HepG2 (cell line): ENCODE results near the gene IL32. TPM values are rescaled to one million over a fixed set of nuclear protein-coding genes. Genes with fewer than 3 reads are reported as not detected.

Experiments
- ATAC-seq: fragments of 200-7000 bp; cut with Tn5 transposase; 3 replicates; pipeline ENCODE4 v1.9.1; 2020; ENCODE audit warnings: mild to moderate bottlenecking, moderate library complexity
- BruUV-seq: library from RNA; stranded (reverse); fragments of 400-500 nt; replicated peaks from 2 replicates; lab custom pipeline; 2021; lab: Mats Ljungman, UMichigan
- CTCF ChIA-PET: fragments of 300-600 bp; formaldehyde crosslinking; extraction: SDS; loops from one replicate; lab custom pipeline; 2021; ENCODE audit warnings: low total read pairs, inconsistent platforms, low intra/inter-chr PET ratio; lab: Yijun Ruan, JAX
- POLR2A ChIA-PET: fragments of 350-600 bp; sonication (Branson Sonifier 250); formaldehyde crosslinking; loops from one replicate; lab custom pipeline; 2020; ENCODE audit warnings: antibody characterized with exemption, inconsistent platforms; lab: Yijun Ruan, JAX
- DNase-seq: peaks from one replicate; pipeline ENCODE4 v3.0.0-alpha.2; 2015; ENCODE audit warnings: low spot score
- FAIRE-seq: peaks from 3 replicates; lab custom pipeline; 2011; peaks lifted over from hg19 to GRCh38; lab: Jason Lieb, UNC
- H2AFZ ChIP-seq: one replicate; pipeline ENCODE4 v1.6.1; 2011; ENCODE audit warnings: low read length, inconsistent platforms
- H3K27ac ChIP-seq: fragments of 300-600 bp; 3 replicates; pipeline ENCODE4 v1.8.0; 2011; ENCODE audit warnings: mixed run types, mild to moderate bottlenecking, mixed read lengths, low read length, inconsistent platforms; ENCODE audit not compliant: insufficient read depth; ENCODE audit errors: extremely low read length
- H3K27me3 ChIP-seq, 2 experiments: fragments of 200-600 bp in 1 of 2; 2 replicates in 1 of 2; 3 replicates in 1 of 2; pipeline versions ENCODE4 v1.6.0 to v1.8.0; 2011; ENCODE audit warnings: low read length in 2 of 2, mild to moderate bottlenecking in 2 of 2, moderate library complexity in 2 of 2, inconsistent platforms in 1 of 2; ENCODE audit not compliant: insufficient read depth in 2 of 2, control insufficient read depth in 1 of 2
- H3K36me3 ChIP-seq, 2 experiments: fragments of 200-600 bp in 1 of 2; replicated peaks in 1 of 2; 2 replicates in 1 of 2; 3 replicates in 1 of 2; pipeline versions ENCODE4 v1.5.1 to v1.8.0; 2011; ENCODE audit warnings: low read length in 2 of 2, inconsistent platforms in 1 of 2; ENCODE audit not compliant: insufficient read depth in 2 of 2, control insufficient read depth in 1 of 2
- H3K4me1 ChIP-seq: 2 replicates; pipeline ENCODE4 v1.5.1; 2012; ENCODE audit warnings: low read length, inconsistent platforms; ENCODE audit not compliant: insufficient read depth
- H3K4me2 ChIP-seq: 2 replicates; pipeline ENCODE4 v1.6.0; 2011; ENCODE audit warnings: low read depth, low read length, inconsistent platforms
- H3K4me3 ChIP-seq, 3 experiments: fragments of 200-600 bp in 1 of 3; sonication (generic), shearing (Covaris generic) in 1 of 3; replicated peaks in 1 of 3; 2 replicates each; pipeline ENCODE4 v1.5.1; 2011 to 2016; ENCODE audit warnings: low read length in 3 of 3, inconsistent platforms in 2 of 3, low read depth in 2 of 3, mild to moderate bottlenecking in 2 of 3, control low read depth in 1 of 3, mixed read lengths in 1 of 3; ENCODE audit not compliant: insufficient read depth in 1 of 3
- H3K79me2 ChIP-seq: one replicate; pipeline ENCODE4 v1.6.1; 2011; ENCODE audit warnings: low read length, inconsistent platforms; ENCODE audit not compliant: insufficient read depth
- H3K9ac ChIP-seq: 2 replicates; pipeline ENCODE4 v1.6.0; 2011; ENCODE audit warnings: mild to moderate bottlenecking, low read depth, low read length, inconsistent platforms; ENCODE audit not compliant: insufficient read depth
- H3K9me3 ChIP-seq: 2 replicates; pipeline ENCODE4 v1.5.1; 2012; ENCODE audit warnings: mild to moderate bottlenecking, low read length
- H4K20me1 ChIP-seq: 2 replicates; pipeline ENCODE4 v1.6.0; 2011; ENCODE audit warnings: inconsistent platforms, mild to moderate bottlenecking, low read length, moderate library complexity; ENCODE audit not compliant: insufficient read depth
- HDAC2 ChIP-seq: sonication (generic); formaldehyde crosslinking; IDR thresholded peaks from 2 replicates; pipeline ENCODE4 v1.4.0; 2020; ENCODE audit warnings: missing genetic modification reagents
- HNRNPH1 ChIP-seq: fragments of 200-400 bp; formaldehyde crosslinking; optimal IDR thresholded peaks from 2 replicates; pipeline ENCODE3; 2017; ENCODE audit warnings: mild to moderate bottlenecking, low read depth, low read length
- HNRNPLL ChIP-seq: fragments of 200-400 bp; formaldehyde crosslinking; IDR thresholded peaks from 2 replicates; pipeline ENCODE4 v1.6.1; 2017; ENCODE audit warnings: mild to moderate bottlenecking, low read depth, low read length; ENCODE audit not compliant: poor library complexity, severe bottlenecking
- SOX13 ChIP-seq, 3 experiments: fragments of 450-650 bp in 1 of 3; sonication (generic) in 1 of 3; formaldehyde crosslinking in 1 of 3; IDR thresholded peaks in 2 of 3; conservative IDR thresholded peaks in 1 of 3; 2 replicates each; pipeline versions ENCODE4 v1.5.0 to v1.6.1; 2016 to 2020; ENCODE audit warnings: antibody characterized with exemption in 1 of 3, mild to moderate bottlenecking in 1 of 3, missing compliant biosample characterization in 1 of 3, missing genetic modification reagents in 1 of 3, moderate library complexity in 1 of 3
- SP4 ChIP-seq: sonication (generic); formaldehyde crosslinking; IDR thresholded peaks from 2 replicates; pipeline ENCODE4 v1.8.1; 2023; ENCODE audit warnings: mild to moderate bottlenecking, missing genetic modification reagents
- SUZ12 ChIP-seq: fragments of 150-350 bp; IDR thresholded peaks from 2 replicates; pipeline ENCODE4 v1.6.1; 2014; ENCODE audit warnings: low read depth, low read length
- ZEB1 ChIP-seq: IDR thresholded peaks from 2 replicates; pipeline ENCODE4 v1.6.1; 2012; ENCODE audit warnings: mild to moderate bottlenecking, low read depth, inconsistent platforms; ENCODE audit not compliant: insufficient replicate concordance
- ZFY ChIP-seq: sonication (generic); formaldehyde crosslinking; IDR thresholded peaks from 2 replicates; pipeline ENCODE4 v1.4.0; 2020; ENCODE audit warnings: missing genetic modification reagents
- ZNF101 ChIP-seq: sonication (generic); formaldehyde crosslinking; IDR thresholded peaks from 2 replicates; pipeline ENCODE4 v1.4.0; 2020; ENCODE audit warnings: mild to moderate bottlenecking, low read depth, missing genetic modification reagents, borderline replicate concordance
- ZNF121 ChIP-seq: sonication (generic); formaldehyde crosslinking; IDR thresholded peaks from 2 replicates; pipeline ENCODE4 v1.5.0; 2020; ENCODE audit warnings: mild to moderate bottlenecking, missing genetic modification reagents
- ZNF703 ChIP-seq: sonication (generic); formaldehyde crosslinking; IDR thresholded peaks from 2 replicates; pipeline ENCODE4 v1.5.1; 2020; ENCODE audit warnings: missing genetic modification reagents, mild to moderate bottlenecking, moderate library complexity, borderline replicate concordance
- WGBS: methylation state at CpG from one replicate; pipeline ENCODE4 v1.1.6; 2017; ENCODE audit warnings: low lambda C conversion rate; 5-methylcytosine and 5-hydroxymethylcytosine counted together
- in situ Hi-C: cut with HindIII; loops from 2 replicates; pipeline ENCODE4 v1.10.0; 2017; ENCODE audit warnings: low pct_unique_long_range_greater_than_20kb; ENCODE audit not compliant: extremely low pct_ligation_motif_present
- intact Hi-C: fragments of 100-400 bp; cut with micrococcal nuclease; formaldehyde crosslinking; loops from one replicate; pipeline ENCODE4 v1.10.0; 2022; ENCODE audit not compliant: unreplicated experiment
- polyA plus RNA-seq, 8 experiments: library from polyadenylated mRNA; depleted of rRNA in 3 of 8; stranded (reverse) in 7 of 8; unstranded in 1 of 8; fragments of >200 nt; fragmentation: Illumina TruSeq in 4 of 8; extraction: Trizol in 4 of 8; gene quantifications; 2 replicates each; pipeline versions ENCODE4 v1.2.1 to v1.2.3, GENCODE V29; 2011 to 2016; ENCODE audit warnings: low read depth in 4 of 8, missing spikeins in 1 of 8, mixed read lengths in 1 of 8; ENCODE audit not compliant: insufficient read depth in 1 of 8
- total RNA-seq, 5 experiments: library from RNA; depleted of rRNA; stranded (reverse); fragments of >200 nt; fragmentation: Illumina TruSeq; extraction: Trizol; gene quantifications; 2 replicates each; pipeline ENCODE4 v1.2.3, GENCODE V29; 2016; ENCODE audit warnings: low read depth in 1 of 5
- TF ChIP-seq, protein P1 (sequence below): sonication (generic); formaldehyde crosslinking; IDR thresholded peaks from 2 replicates; pipeline ENCODE4 v1.8.1; 2023; ENCODE audit warnings: mild to moderate bottlenecking, inconsistent platforms, moderate library complexity, missing genetic modification reagents, borderline replicate concordance
- TF ChIP-seq, protein P2 (sequence below): sonication (generic); formaldehyde crosslinking; IDR thresholded peaks from 2 replicates; pipeline ENCODE4 v1.9.0; 2022; ENCODE audit warnings: low read depth, missing genetic modification reagents

IL32 gene
- total and polyA plus RNA-seq, 2 of the 13 experiments (the other 11 are each of a cell fraction or from before 2014, with no cell fraction given), result 115 to 165 TPM

GRCh38 chr16:3065069-3065741 is at the start of gene IL32 (continued):
- TF ChIP-seq, protein P1, sequence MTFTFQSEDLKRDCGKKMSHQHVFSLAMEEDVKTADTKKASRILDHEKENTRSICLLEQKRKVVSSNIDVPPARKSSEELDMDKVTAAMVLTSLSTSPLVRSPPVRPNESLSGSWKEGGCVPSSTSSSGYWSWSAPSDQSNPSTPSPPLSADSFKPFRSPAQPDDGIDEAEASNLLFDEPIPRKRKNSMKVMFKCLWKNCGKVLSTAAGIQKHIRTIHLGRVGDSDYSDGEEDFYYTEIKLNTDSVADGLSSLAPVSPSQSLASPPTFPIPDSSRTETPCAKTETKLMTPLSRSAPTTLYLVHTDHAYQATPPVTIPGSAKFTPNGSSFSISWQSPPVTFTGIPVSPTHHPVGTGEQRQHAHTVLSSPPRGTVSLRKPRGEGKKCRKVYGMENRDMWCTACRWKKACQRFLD (CRISPR knock-in tag), result no peak; the same call in 1 of the 2 replicates
- TF ChIP-seq HNRNPH1 (no peak), HNRNPLL (no peak), HDAC2 (CRISPR knock-in tag) (peak; percentile 67), ZNF703 (0 out of 2 replicates have a peak, but pooled peaks have one; percentile 75)

GRCh38 chr16:3015865-3016521 is 49.4 kb upstream of the IL32 start:
- intact Hi-C loops (no loop called here), in situ Hi-C loops (no loop called here)
- FAIRE-seq, result peak; percentile 47
- Histone ChIP-seq H3K79me2 (no peaks in the 10 kb centered on the region), H3K4me2 (peak overlapping the region; percentile 29; the same call in 1 of the 2 replicates), H3K4me1 (peaks cover 88% of the 10 kb centered on the region), H3K36me3 (no peaks in the 10 kb centered on the region), H3K4me3 (no peak overlapping the region), H3K27ac (no peak overlapping the region), H3K9me3 (no peaks in the 10 kb centered on the region), H3K9ac (no peak overlapping the region), H3K27me3 (peaks cover 7 to 22% of the 10 kb centered on the region in 2 experiments; a peak in 4 of 5 replicates), H2AFZ (no peak overlapping the region), H4K20me1 (no peaks in the 10 kb centered on the region)
- no peak for DNase-seq
- CTCF ChIA-PET, result no interaction called here
- 36% methylated on average over 5 of the region's 13 CpGs for WGBS
- POLR2A ChIA-PET, result interaction anchor here (14.2 to 18.8 kb wide), 2 partner anchors 7 kb away, joined by 750 read pairs; partner anchors contain the start of genes CLDN6, CLDN9, HCFC1R1 and THOC6
- BruUV-seq, result no TSS peak
- no peak for ATAC-seq
- TF ChIP-seq SUZ12 (no peak), ZEB1 (no peak), ZNF101 (CRISPR knock-in tag) (no peak), SOX13 (IDR thresholded peaks at IDR 0.05) (no peak), SOX13 (CRISPR knock-in tag; conservative IDR thresholded peaks at IDR 0.05 in 1 of 2, IDR thresholded peaks at IDR 0.05 in 1 of 2) (peak in 1 of 2 experiments; percentile 31; a peak in 1 of 4 replicates), ZFY (CRISPR knock-in tag) (0 out of 2 replicates have a peak, but pooled peaks have one; percentile 15), SP4 (CRISPR knock-in tag) (0 out of 2 replicates have a peak, but pooled peaks have one; percentile 25), ZNF121 (CRISPR knock-in tag) (0 out of 2 replicates have a peak, but pooled peaks have one; percentile 35)
- TF ChIP-seq, protein P2, sequence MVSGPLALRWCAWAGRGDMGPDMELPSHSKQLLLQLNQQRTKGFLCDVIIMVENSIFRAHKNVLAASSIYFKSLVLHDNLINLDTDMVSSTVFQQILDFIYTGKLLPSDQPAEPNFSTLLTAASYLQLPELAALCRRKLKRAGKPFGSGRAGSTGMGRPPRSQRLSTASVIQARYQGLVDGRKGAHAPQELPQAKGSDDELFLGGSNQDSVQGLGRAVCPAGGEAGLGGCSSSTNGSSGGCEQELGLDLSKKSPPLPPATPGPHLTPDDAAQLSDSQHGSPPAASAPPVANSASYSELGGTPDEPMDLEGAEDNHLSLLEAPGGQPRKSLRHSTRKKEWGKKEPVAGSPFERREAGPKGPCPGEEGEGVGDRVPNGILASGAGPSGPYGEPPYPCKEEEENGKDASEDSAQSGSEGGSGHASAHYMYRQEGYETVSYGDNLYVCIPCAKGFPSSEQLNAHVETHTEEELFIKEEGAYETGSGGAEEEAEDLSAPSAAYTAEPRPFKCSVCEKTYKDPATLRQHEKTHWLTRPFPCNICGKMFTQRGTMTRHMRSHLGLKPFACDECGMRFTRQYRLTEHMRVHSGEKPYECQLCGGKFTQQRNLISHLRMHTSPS (CRISPR knock-in tag), result 0 out of 2 replicates have a peak, but pooled peaks have one; percentile 23
